ENCODE results near the gene ACTL10.
A peak's percentile ranks its signal among the peaks of the same experiment; 100 is the strongest.

Gene ACTL10

GRCh38 chr20:33650111-33650752 is 16.5 kb upstream of the ACTL10 start:
- Histone ChIP-seq H3K9ac (ENCODE audit: low read length) (no peak overlapping the region), H3K36me3 (ENCODE audit: control insufficient read depth, insufficient read depth, low read length, severe bottlenecking) (peaks cover 8% of the 10 kb centered on the region), H3K4me3 (ENCODE audit: low read length) (no peak overlapping the region), H3K9me3 (ENCODE audit: control insufficient read depth, low read length) (no peaks in the 10 kb centered on the region), H3K27me3 (replicated peaks; ENCODE audit: control insufficient read depth, insufficient read depth, low read length) (no peaks in the 10 kb centered on the region), H3K4me1 (ENCODE audit: control insufficient read depth, insufficient read depth, low read length) (peaks cover 33% of the 10 kb centered on the region)
- no peak for DNase-seq (ENCODE audit: low read depth)

GRCh38 chr20:33650753-33651561 is 15.8 kb upstream of the ACTL10 start:
- peaks cover 2% of the 10 kb centered on the region for H3K36me3 ChIP-seq (ENCODE audit: control insufficient read depth, insufficient read depth, low read length, severe bottlenecking)
- DNase-seq (ENCODE audit: low read depth): no peak
- peaks cover 33% of the 10 kb centered on the region for H3K4me1 ChIP-seq (ENCODE audit: control insufficient read depth, insufficient read depth, low read length)
- H3K27me3 ChIP-seq (replicated peaks; ENCODE audit: control insufficient read depth, insufficient read depth, low read length): no peaks in the 10 kb centered on the region
- H3K9ac ChIP-seq (ENCODE audit: low read length): no peak overlapping the region
- H3K4me3 ChIP-seq (ENCODE audit: low read length): no peak overlapping the region
- no peaks in the 10 kb centered on the region for H3K9me3 ChIP-seq (ENCODE audit: control insufficient read depth, low read length)

GRCh38 chr20:33651562-33652048 is 15.1 kb upstream of the ACTL10 start:
- no peak for DNase-seq (ENCODE audit: low read depth)
- H3K9me3 ChIP-seq (ENCODE audit: control insufficient read depth, low read length): no peaks in the 10 kb centered on the region
- H3K36me3 ChIP-seq (ENCODE audit: control insufficient read depth, insufficient read depth, low read length, severe bottlenecking): peaks cover 4% of the 10 kb centered on the region
- no peak overlapping the region for H3K4me3 ChIP-seq (ENCODE audit: low read length)
- no peaks in the 10 kb centered on the region for H3K27me3 ChIP-seq (replicated peaks; ENCODE audit: control insufficient read depth, insufficient read depth, low read length)
- no peak overlapping the region for H3K9ac ChIP-seq (ENCODE audit: low read length)
- peaks cover 33% of the 10 kb centered on the region for H3K4me1 ChIP-seq (ENCODE audit: control insufficient read depth, insufficient read depth, low read length)

GRCh38 chr20:33653218-33653899 is 13.4 kb upstream of the ACTL10 start:
- H3K9ac ChIP-seq (ENCODE audit: low read length): peak overlapping the region; percentile 43
- H3K4me3 ChIP-seq (ENCODE audit: low read length): no peak overlapping the region
- H3K4me1 ChIP-seq (ENCODE audit: control insufficient read depth, insufficient read depth, low read length): peaks cover 20% of the 10 kb centered on the region
- peaks cover 19% of the 10 kb centered on the region for H3K36me3 ChIP-seq (ENCODE audit: control insufficient read depth, insufficient read depth, low read length, severe bottlenecking)
- H3K9me3 ChIP-seq (ENCODE audit: control insufficient read depth, low read length): no peaks in the 10 kb centered on the region
- DNase-seq (ENCODE audit: low read depth): peak; percentile 76
- no peaks in the 10 kb centered on the region for H3K27me3 ChIP-seq (replicated peaks; ENCODE audit: control insufficient read depth, insufficient read depth, low read length)

- H3K9me3 ChIP-seq (ENCODE audit: control insufficient read depth, low read length): no peaks in the 10 kb centered on the region
- H3K9ac ChIP-seq (ENCODE audit: low read length): peak overlapping the region; percentile 43
- peaks cover 13% of the 10 kb centered on the region for H3K4me1 ChIP-seq (ENCODE audit: control insufficient read depth, insufficient read depth, low read length)
- no peak overlapping the region for H3K4me3 ChIP-seq (ENCODE audit: low read length)
- DNase-seq (ENCODE audit: low read depth): no peak
- peaks cover 24% of the 10 kb centered on the region for H3K36me3 ChIP-seq (ENCODE audit: control insufficient read depth, insufficient read depth, low read length, severe bottlenecking)
- no peaks in the 10 kb centered on the region for H3K27me3 ChIP-seq (replicated peaks; ENCODE audit: control insufficient read depth, insufficient read depth, low read length)
These were observed 12.7 kb upstream of the ACTL10 start for GRCh38 chr20:33653900-33654596.

- no peak for DNase-seq (ENCODE audit: low read depth)
- Histone ChIP-seq H3K4me1 (ENCODE audit: control insufficient read depth, insufficient read depth, low read length) (peaks cover 9% of the 10 kb centered on the region), H3K36me3 (ENCODE audit: control insufficient read depth, insufficient read depth, low read length, severe bottlenecking) (peaks cover 27% of the 10 kb centered on the region), H3K27me3 (replicated peaks; ENCODE audit: control insufficient read depth, insufficient read depth, low read length) (no peaks in the 10 kb centered on the region), H3K9ac (ENCODE audit: low read length) (no peak overlapping the region), H3K9me3 (ENCODE audit: control insufficient read depth, low read length) (no peaks in the 10 kb centered on the region), H3K4me3 (ENCODE audit: low read length) (no peak overlapping the region)
These were observed 12.0 kb upstream of the ACTL10 start for GRCh38 chr20:33654680-33655161.

- H3K4me3 ChIP-seq (ENCODE audit: low read length): no peak overlapping the region
- no peak overlapping the region for H3K9ac ChIP-seq (ENCODE audit: low read length)
- no peak for DNase-seq (ENCODE audit: low read depth)
- H3K9me3 ChIP-seq (ENCODE audit: control insufficient read depth, low read length): no peaks in the 10 kb centered on the region
- H3K36me3 ChIP-seq (ENCODE audit: control insufficient read depth, insufficient read depth, low read length, severe bottlenecking): peaks cover 29% of the 10 kb centered on the region
- peaks cover 9% of the 10 kb centered on the region for H3K4me1 ChIP-seq (ENCODE audit: control insufficient read depth, insufficient read depth, low read length)
- no peaks in the 10 kb centered on the region for H3K27me3 ChIP-seq (replicated peaks; ENCODE audit: control insufficient read depth, insufficient read depth, low read length)
These were observed 11.6 kb upstream of the ACTL10 start for GRCh38 chr20:33655164-33655563.

- no peak for DNase-seq (ENCODE audit: low read depth)
- no peaks in the 10 kb centered on the region for H3K9me3 ChIP-seq (ENCODE audit: control insufficient read depth, low read length)
- H3K9ac ChIP-seq (ENCODE audit: low read length): no peak overlapping the region
These were observed 10.5 kb upstream of the ACTL10 start for GRCh38 chr20:33656010-33656782.

GRCh38 chr20:33656783-33657703 is 9.7 kb upstream of the ACTL10 start:
- DNase-seq (ENCODE audit: low read depth): no peak
- H3K4me3 ChIP-seq (ENCODE audit: low read length): no peak overlapping the region
- H3K36me3 ChIP-seq (ENCODE audit: control insufficient read depth, insufficient read depth, low read length, severe bottlenecking): peaks cover 30% of the 10 kb centered on the region
- H3K9me3 ChIP-seq (ENCODE audit: control insufficient read depth, low read length): no peaks in the 10 kb centered on the region
- H3K27me3 ChIP-seq (replicated peaks; ENCODE audit: control insufficient read depth, insufficient read depth, low read length): no peaks in the 10 kb centered on the region
- H3K9ac ChIP-seq (ENCODE audit: low read length): no peak overlapping the region
- peaks cover 9% of the 10 kb centered on the region for H3K4me1 ChIP-seq (ENCODE audit: control insufficient read depth, insufficient read depth, low read length)

More at GRCh38 chr20:33656010-33656782, 10.5 kb upstream of the ACTL10 start:
- H3K27me3 ChIP-seq (replicated peaks; ENCODE audit: control insufficient read depth, insufficient read depth, low read length): no peaks in the 10 kb centered on the region
- peaks cover 9% of the 10 kb centered on the region for H3K4me1 ChIP-seq (ENCODE audit: control insufficient read depth, insufficient read depth, low read length)
- peaks cover 30% of the 10 kb centered on the region for H3K36me3 ChIP-seq (ENCODE audit: control insufficient read depth, insufficient read depth, low read length, severe bottlenecking)
- H3K4me3 ChIP-seq (ENCODE audit: low read length): no peak overlapping the region
